B cell (primary cell): Measurements from ENCODE around the gene HSF4.

ENCODE experiments used
- EZH2 ChIP-seq: IDR thresholded peaks from 2 replicates; pipeline ENCODE4 v1.6.1; 2012; ENCODE audit warnings: borderline replicate concordance, low read depth, mild to moderate bottlenecking, moderate library complexity, low read length; ENCODE audit not compliant: insufficient read depth, poor library complexity, severe bottlenecking
- TF ChIP-seq, protein P1 (sequence below): fragments of 200-600 bp; IDR thresholded peaks from one replicate; pipeline ENCODE4 v1.8.0; 2022; ENCODE audit warnings: antibody characterized with exemption, mild to moderate bottlenecking

- TF ChIP-seq EZH2, result no peak
- TF ChIP-seq, protein P1, sequence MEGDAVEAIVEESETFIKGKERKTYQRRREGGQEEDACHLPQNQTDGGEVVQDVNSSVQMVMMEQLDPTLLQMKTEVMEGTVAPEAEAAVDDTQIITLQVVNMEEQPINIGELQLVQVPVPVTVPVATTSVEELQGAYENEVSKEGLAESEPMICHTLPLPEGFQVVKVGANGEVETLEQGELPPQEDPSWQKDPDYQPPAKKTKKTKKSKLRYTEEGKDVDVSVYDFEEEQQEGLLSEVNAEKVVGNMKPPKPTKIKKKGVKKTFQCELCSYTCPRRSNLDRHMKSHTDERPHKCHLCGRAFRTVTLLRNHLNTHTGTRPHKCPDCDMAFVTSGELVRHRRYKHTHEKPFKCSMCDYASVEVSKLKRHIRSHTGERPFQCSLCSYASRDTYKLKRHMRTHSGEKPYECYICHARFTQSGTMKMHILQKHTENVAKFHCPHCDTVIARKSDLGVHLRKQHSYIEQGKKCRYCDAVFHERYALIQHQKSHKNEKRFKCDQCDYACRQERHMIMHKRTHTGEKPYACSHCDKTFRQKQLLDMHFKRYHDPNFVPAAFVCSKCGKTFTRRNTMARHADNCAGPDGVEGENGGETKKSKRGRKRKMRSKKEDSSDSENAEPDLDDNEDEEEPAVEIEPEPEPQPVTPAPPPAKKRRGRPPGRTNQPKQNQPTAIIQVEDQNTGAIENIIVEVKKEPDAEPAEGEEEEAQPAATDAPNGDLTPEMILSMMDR, result no peak
Measured at GRCh38 chr16:67199808-67200198, 35.3 kb downstream of the HSF4 start.
